GM19372 (cell line): ENCODE data around the gene CMTM3.
"Not testable (repeated sequence)": the region's sequence is repeated elsewhere in the genome, so short reads cannot be mapped to it uniquely, and the experiment has no call there.

Experiments
- ATAC-seq: cut with Tn5 transposase; IDR thresholded peaks from one replicate; pipeline ENCODE4 v1.9.1; 2021; ENCODE audit warnings: mild to moderate bottlenecking, low read depth, moderate library complexity; ENCODE audit not compliant: unreplicated experiment

Gene CMTM3

GRCh38 chr16:66630561-66631260 is 26.2 kb downstream of the CMTM3 start:
- ATAC-seq, result not testable (repeated sequence)

DNA sequence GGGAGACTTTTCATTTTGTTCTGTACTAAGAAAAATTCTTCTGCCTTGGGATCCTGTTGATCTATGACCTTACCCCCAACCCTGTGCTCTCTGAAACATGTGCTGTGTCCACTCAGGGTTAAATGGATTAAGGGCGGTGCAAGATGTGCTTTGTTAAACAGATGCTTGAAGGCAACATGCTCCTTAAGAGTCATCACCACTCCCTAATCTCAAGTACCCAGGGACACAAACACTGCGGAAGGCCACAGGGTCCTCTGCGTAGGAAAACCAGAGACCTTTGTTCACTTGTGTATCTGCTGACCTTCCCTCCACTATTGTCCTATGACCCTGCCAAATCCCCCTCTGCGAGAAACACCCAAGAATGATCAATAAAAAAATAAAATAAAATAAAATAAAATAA is 27.1 kb downstream of the CMTM3 start:
- not testable (repeated sequence) for ATAC-seq

DNA sequence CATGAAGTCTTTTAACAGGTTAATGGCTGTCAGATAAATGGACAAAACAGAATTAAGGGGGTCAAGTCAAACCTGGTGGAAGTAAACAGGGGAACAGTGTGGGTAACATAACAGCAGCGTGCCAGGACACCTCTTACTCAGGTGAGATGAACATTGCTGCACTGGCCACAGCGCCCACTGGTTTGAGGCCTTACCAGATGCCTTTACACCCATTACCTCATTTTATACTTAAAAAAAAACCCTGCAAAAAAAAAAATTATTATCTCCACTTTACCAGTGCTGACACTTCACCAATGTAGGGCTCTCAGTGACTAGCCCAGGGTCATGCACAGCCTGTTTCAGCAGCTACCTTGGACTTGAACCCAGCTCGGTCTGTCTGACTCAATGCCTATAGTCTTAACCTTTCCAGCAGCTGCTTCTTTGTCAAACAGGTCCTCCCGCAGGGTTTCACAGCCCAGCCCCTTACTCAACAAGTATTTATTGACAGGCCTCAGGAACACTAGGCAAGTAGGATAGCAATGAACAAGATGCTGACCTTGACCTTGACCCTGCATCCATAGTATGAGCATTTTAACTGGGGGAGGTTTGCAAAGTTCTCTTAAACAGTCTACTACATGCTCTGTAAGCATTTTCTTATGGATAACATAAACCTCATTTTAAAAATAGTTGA is 30.2 kb downstream of the CMTM3 start:
- ATAC-seq, result no peak

GRCh38 chr16:66635406-66635805 is 30.9 kb downstream of the CMTM3 start:
- no peak for ATAC-seq

- no peak for ATAC-seq
Observed at GRCh38 chr16:66636199-66636598, 31.7 kb downstream of the CMTM3 start.

GRCh38 chr16:66637806-66638205 is 33.3 kb downstream of the CMTM3 start:
- no peak for ATAC-seq

- no peak for ATAC-seq
Observed at GRCh38 chr16:66639091-66639885, 34.8 kb downstream of the CMTM3 start.

DNA sequence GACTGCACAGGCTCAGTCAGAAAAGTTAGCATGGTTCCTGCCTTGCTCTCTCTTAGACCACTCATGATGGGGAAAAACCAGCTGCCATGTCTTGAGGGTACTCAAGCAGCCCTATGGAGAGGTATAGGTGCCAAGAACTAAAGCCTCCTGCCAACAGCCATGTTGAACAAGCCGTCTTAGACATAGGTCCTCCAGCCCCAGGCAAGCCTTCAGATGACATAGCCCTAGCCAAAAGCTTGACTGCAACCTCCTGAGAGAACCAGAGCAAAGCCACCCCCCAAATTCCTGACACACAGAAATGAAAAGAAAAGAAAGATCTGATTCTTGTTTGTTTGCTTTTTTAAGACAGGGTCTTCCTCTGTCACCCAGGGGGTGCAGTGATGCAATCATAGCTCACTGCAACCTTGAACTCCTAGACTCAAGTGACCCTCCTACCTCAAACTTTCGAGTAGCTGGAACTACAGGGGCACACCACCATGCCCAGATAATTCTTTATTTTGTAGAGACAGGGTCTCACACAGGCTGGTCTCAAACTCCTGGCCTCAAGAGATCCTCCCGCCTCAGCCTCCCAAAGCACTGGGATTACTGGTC is 36.3 kb downstream of the CMTM3 start:
- ATAC-seq, result no peak

GRCh38 chr16:66641387-66641786 is 36.9 kb downstream of the CMTM3 start:
- ATAC-seq, result no peak

GRCh38 chr16:66647866-66648265 is 43.4 kb downstream of the CMTM3 start:
- ATAC-seq, result no peak

GRCh38 chr16:66649167-66649566 is 44.7 kb downstream of the CMTM3 start:
- ATAC-seq, result no peak

DNA sequence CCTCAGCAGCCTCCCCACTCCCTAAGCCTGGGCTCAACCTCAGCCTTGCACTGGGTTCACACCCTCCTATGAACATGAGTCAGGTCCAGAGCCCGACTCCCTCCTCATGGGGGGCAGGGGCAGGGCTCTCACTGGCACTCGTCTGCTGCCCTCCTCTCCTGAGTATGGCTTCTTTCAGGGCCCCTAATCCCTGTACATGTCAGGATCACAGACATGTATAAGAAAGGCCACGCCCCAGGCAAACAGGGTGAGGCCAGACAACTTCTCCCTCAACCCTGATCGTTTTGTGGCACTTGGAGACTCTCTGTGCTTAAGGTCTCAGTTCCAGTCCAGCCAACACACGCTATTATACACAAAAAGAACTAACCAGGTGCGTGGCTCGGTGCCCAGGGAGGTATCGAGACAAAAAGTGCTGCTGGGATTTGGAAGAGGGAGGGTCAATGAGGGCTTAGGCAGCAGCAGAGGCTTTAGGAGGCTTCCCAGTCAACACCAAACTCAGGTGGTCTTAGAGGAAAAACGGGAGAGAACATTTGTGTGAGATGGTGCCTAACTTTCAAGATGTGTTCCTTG is 45.2 kb downstream of the CMTM3 start:
- ATAC-seq, result no peak

DNA sequence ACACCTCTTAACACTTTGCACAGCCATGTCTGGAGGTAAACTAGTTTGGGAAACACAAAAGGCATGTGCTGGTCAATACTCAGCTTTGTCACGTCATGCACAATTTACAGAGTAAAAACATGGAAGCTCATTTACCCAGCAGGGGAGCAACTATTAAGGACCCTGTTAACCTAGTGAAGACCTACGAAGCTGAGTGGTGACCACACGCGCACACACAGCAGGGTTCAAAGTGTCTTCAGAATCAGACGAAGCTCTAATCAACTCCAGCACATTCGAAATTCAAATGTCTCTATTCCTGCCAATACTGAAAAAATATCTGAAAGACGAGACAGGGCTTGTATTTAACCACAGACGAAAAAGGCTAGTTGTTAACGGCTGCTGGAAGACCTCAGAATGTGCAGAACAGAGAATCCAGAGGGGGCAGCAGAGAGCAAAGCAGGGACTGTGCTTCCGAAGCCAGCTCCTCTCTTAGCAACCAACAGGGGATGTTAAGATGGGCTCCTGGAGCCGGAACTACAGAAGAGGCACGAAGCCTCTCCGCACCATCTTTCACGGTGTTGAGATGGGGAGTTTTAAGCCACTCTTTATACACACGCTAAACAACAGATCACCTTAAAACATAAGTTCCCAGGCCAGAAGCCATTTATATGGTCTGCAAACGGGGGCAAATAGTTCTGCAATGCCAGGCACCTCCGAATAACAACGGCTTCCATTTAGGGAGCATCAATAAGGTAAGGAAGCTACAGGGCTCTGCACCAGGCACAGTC is 46.4 kb downstream of the CMTM3 start:
- peak; percentile 92 for ATAC-seq

DNA sequence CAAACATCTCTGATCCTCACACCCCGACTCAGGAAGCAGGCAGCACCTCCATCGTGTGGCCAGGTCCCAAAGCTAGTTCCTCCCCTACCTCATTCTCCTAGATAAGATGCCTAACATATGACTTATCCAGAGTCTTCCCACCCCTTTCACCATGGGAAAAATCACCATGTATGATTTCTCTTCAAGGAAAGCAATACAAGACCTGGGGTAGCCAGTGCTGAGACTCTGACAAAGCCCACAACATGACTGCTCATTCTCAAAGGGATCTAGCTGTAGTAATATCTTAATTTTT is 46.9 kb downstream of the CMTM3 start:
- ATAC-seq, result no peak

GRCh38 chr16:66651965-66652364 is 47.5 kb downstream of the CMTM3 start:
- no peak for ATAC-seq

- no peak for ATAC-seq
Observed at GRCh38 chr16:66652661-66653360, 48.3 kb downstream of the CMTM3 start.

GRCh38 chr16:66653581-66654350 is 49.3 kb downstream of the CMTM3 start:
- no peak for ATAC-seq

DNA sequence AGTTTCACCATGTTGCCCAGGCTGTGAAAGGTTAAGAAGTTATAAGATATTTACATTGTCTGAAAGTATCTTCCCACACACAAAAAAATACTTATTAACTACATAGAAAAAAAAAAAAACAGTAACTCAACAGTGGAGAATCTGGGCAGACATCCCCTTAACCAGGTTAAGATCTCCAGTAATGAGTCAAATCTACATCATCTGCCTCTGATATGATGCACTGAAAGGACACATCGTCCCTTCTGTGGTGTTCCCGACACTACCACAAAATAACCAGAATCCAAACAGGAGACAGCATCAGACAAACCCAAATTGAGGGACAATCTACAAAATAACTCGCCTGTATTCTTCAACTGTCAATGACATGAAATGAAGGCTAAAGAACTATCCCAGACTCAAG is 52.0 kb downstream of the CMTM3 start:
- ATAC-seq, result no peak
